GM12874 (cell line): ENCODE data around the gene SLMAP.

Experiments used
- TF ChIP-seq, protein P1 (sequence below): IDR thresholded peaks from 2 replicates; pipeline ENCODE4 v1.5.1; 2011; ENCODE audit warnings: low read depth, mild to moderate bottlenecking, control low read depth, low read length, moderate library complexity; ENCODE audit not compliant: insufficient read depth

The SLMAP gene

DNA sequence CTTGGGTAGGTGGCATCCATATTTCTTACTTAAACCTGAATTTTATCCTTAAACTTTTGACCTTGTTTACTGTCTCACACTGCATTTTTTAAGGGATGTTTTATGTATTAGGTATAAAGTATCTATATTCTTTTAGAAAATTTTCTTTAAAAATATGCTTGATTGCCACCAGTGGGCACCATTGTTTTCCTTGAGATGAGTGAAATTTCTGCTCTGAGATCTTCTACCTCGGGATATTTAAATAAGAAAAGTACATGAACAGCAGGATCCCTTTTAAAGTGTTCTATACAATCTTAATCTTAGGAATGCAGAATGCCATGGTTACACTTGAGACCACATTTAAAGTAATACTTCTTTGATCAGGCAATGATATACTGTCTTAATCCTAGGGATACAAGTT is 108.7 kb downstream of the SLMAP start:
- TF ChIP-seq, protein P1, sequence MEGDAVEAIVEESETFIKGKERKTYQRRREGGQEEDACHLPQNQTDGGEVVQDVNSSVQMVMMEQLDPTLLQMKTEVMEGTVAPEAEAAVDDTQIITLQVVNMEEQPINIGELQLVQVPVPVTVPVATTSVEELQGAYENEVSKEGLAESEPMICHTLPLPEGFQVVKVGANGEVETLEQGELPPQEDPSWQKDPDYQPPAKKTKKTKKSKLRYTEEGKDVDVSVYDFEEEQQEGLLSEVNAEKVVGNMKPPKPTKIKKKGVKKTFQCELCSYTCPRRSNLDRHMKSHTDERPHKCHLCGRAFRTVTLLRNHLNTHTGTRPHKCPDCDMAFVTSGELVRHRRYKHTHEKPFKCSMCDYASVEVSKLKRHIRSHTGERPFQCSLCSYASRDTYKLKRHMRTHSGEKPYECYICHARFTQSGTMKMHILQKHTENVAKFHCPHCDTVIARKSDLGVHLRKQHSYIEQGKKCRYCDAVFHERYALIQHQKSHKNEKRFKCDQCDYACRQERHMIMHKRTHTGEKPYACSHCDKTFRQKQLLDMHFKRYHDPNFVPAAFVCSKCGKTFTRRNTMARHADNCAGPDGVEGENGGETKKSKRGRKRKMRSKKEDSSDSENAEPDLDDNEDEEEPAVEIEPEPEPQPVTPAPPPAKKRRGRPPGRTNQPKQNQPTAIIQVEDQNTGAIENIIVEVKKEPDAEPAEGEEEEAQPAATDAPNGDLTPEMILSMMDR: no peak

- TF ChIP-seq, protein P1: no peak
These were observed 116.5 kb downstream of the SLMAP start for GRCh38 chr3:57872606-57873005.

GRCh38 chr3:57876632-57877031 is 120.5 kb downstream of the SLMAP start:
- TF ChIP-seq, protein P1: no peak

GRCh38 chr3:57877116-57877515 is 121.0 kb downstream of the SLMAP start:
- TF ChIP-seq, protein P1: no peak

- TF ChIP-seq, protein P1: no peak
These were observed 133.7 kb downstream of the SLMAP start for GRCh38 chr3:57889807-57890206.

- TF ChIP-seq, protein P1: no peak
These were observed 134.8 kb downstream of the SLMAP start for GRCh38 chr3:57890874-57891273.

GRCh38 chr3:57892423-57892822 is 136.3 kb downstream of the SLMAP start:
- TF ChIP-seq, protein P1: no peak

GRCh38 chr3:57893156-57893555 is 137.0 kb downstream of the SLMAP start:
- TF ChIP-seq, protein P1: no peak
